Loucy (cell line): Measurements from ENCODE around the gene ASPRV1.

Source experiments
- CTCF ChIP-seq: fragments of 200-600 bp; sonication (generic); conservative IDR thresholded peaks from 2 replicates; pipeline ENCODE4 v1.5.1; 2014; ENCODE audit warnings: mild to moderate bottlenecking, antibody characterized with exemption, low read length
- EZH2phosphoT487 ChIP-seq: fragments of 200-600 bp; IDR thresholded peaks from 2 replicates; pipeline ENCODE4 v1.6.1; 2018; ENCODE audit warnings: antibody characterized with exemption, mild to moderate bottlenecking, moderate library complexity, borderline replicate concordance

GRCh38 chr2:70008290-70008689 lies 46.9 kb upstream of the ASPRV1 start:
- TF ChIP-seq EZH2phosphoT487 (no peak), CTCF (no peak)
